K562 (cell line): Measurements from ENCODE around the gene ATP6V0D1. TPM values are rescaled to one million over a fixed set of nuclear protein-coding genes. Genes with fewer than 3 reads are reported as not detected.

Experiments used
- ATAC-seq: fragments of 200-7000 bp; cut with Tn5 transposase; 3 replicates; pipeline ENCODE4 v1.9.1; 2020; ENCODE audit warnings: moderate library complexity
- BruUV-seq: library from RNA; stranded (reverse); fragments of 400-500 nt; replicated peaks from 2 replicates; lab custom pipeline; 2021; lab: Mats Ljungman, UMichigan
- CTCF ChIA-PET: fragments of 300-600 bp; formaldehyde crosslinking; extraction: SDS; loops from one replicate; lab custom pipeline; 2021; ENCODE audit warnings: low intra/inter-chr PET ratio; lab: Yijun Ruan, JAX
- POLR2A ChIA-PET: fragments of 300-600, 350-650 bp; sonication (Branson Sonifier 250); formaldehyde crosslinking; extraction: SDS; loops from one replicate; lab custom pipeline; 2021; ENCODE audit warnings: antibody characterized with exemption, inconsistent platforms; lab: Yijun Ruan, JAX
- DNase-seq, 4 experiments: peaks; one replicate each; pipeline versions ENCODE4 v3.0.0 to v3.0.0-alpha.2; 2011 to 2018; ENCODE audit warnings: low spot score in 3 of 4, mixed read lengths in 3 of 4; ENCODE audit errors: extremely low read depth in 1 of 4
- FAIRE-seq: peaks from 2 replicates; lab custom pipeline; 2011; peaks lifted over from hg19 to GRCh38; lab: Jason Lieb, UNC
- H2AFZ ChIP-seq: 2 replicates; pipeline ENCODE4 v1.6.0; 2011; ENCODE audit warnings: low read depth, low read length, control low read depth, inconsistent platforms
- H3K27ac ChIP-seq: fragments of 200-600 bp; 3 replicates; pipeline ENCODE4 v1.8.0; 2011; ENCODE audit warnings: low read depth, mild to moderate bottlenecking, control low read depth, inconsistent platforms, low read length, moderate library complexity, mixed read lengths; ENCODE audit errors: extremely low read depth
- H3K27me3 ChIP-seq, 2 experiments: fragments of 300-600 bp in 1 of 2; 2 replicates in 1 of 2; 3 replicates in 1 of 2; pipeline versions ENCODE4 v1.6.0 to v1.8.0; 2011; ENCODE audit warnings: inconsistent platforms in 2 of 2, low read length in 2 of 2, mild to moderate bottlenecking in 1 of 2, mixed read lengths in 1 of 2, moderate library complexity in 1 of 2; ENCODE audit not compliant: control insufficient read depth in 2 of 2, insufficient read depth in 2 of 2
- H3K36me3 ChIP-seq: fragments of 300-600 bp; 3 replicates; pipeline ENCODE4 v1.8.0; 2011; ENCODE audit warnings: mild to moderate bottlenecking, low read length, inconsistent platforms; ENCODE audit not compliant: control insufficient read depth, insufficient read depth
- H3K4me1 ChIP-seq, 2 experiments: fragments of 200-600 bp in 1 of 2; replicated peaks in 1 of 2; 2 replicates in 1 of 2; 3 replicates in 1 of 2; pipeline versions ENCODE4 v1.5.1 to v1.8.0; 2011; ENCODE audit warnings: inconsistent platforms in 2 of 2, low read length in 2 of 2, mild to moderate bottlenecking in 1 of 2, mixed read lengths in 1 of 2, moderate library complexity in 1 of 2; ENCODE audit not compliant: control insufficient read depth in 2 of 2, insufficient read depth in 2 of 2
- H3K4me2 ChIP-seq: 2 replicates; pipeline ENCODE4 v1.6.1; 2011; ENCODE audit warnings: low read length, control low read depth, inconsistent platforms, mixed read lengths; ENCODE audit not compliant: insufficient read depth
- H3K4me3 ChIP-seq: fragments of 200-600 bp; sonication (generic), shearing (Covaris generic); 2 replicates; pipeline ENCODE4 v1.5.1; 2016; ENCODE audit warnings: control low read depth, inconsistent platforms
- H3K79me2 ChIP-seq: fragments of 200-600 bp; 3 replicates; pipeline ENCODE4 v1.8.0; 2011; ENCODE audit warnings: low read length, inconsistent platforms; ENCODE audit not compliant: control insufficient read depth, insufficient read depth
- H3K9ac ChIP-seq, 2 experiments: 2 replicates each; pipeline versions ENCODE4 v1.6.0 to v1.6.1; 2011; ENCODE audit warnings: low read depth in 2 of 2, low read length in 2 of 2, control low read depth in 1 of 2, inconsistent platforms in 1 of 2, mild to moderate bottlenecking in 1 of 2, mixed read lengths in 1 of 2; ENCODE audit not compliant: insufficient read depth in 1 of 2
- H3K9me1 ChIP-seq: one replicate; pipeline ENCODE4 v1.6.0; 2011; ENCODE audit warnings: inconsistent platforms, mild to moderate bottlenecking, low read length, moderate library complexity; ENCODE audit not compliant: control insufficient read depth, insufficient read depth
- H3K9me3 ChIP-seq: replicated peaks from 2 replicates; pipeline ENCODE4 v1.5.1; 2011; ENCODE audit warnings: low read depth, low read length, inconsistent platforms; ENCODE audit not compliant: control insufficient read depth, insufficient read depth
- H4K20me1 ChIP-seq: replicated peaks from 2 replicates; pipeline ENCODE4 v1.6.1; 2011; ENCODE audit warnings: low read length, inconsistent platforms, mixed read lengths; ENCODE audit not compliant: control insufficient read depth, insufficient read depth
- CHAMP1 ChIP-seq: fragments of 450-650 bp; IDR thresholded peaks from 2 replicates; pipeline ENCODE4 v1.6.1; 2016; ENCODE audit warnings: mild to moderate bottlenecking
- FOXA3 ChIP-seq, 2 experiments: fragments of 450-650 bp in 1 of 2; sonication (generic) in 1 of 2; formaldehyde crosslinking; IDR thresholded peaks in 1 of 2; conservative IDR thresholded peaks in 1 of 2; 2 replicates each; pipeline versions ENCODE4 v1.4.0 to v1.8.0; 2020 to 2022; ENCODE audit warnings: mild to moderate bottlenecking in 2 of 2, missing genetic modification reagents in 1 of 2
- STAT5A ChIP-seq: IDR thresholded peaks from 2 replicates; pipeline ENCODE4 v1.6.1; 2012; ENCODE audit warnings: low read length, inconsistent platforms, borderline replicate concordance
- TAF7 ChIP-seq: fragments of 450-650 bp; IDR thresholded peaks from 2 replicates; pipeline ENCODE4 v1.6.1; 2016; ENCODE audit warnings: missing genetic modification characterization, missing compliant biosample characterization
- ZNF436 ChIP-seq: fragments of 250-450, 450-650 bp; sonication (Bioruptor Pico); formaldehyde crosslinking; IDR thresholded peaks from 2 replicates; pipeline ENCODE4 v1.7.0; 2020; ENCODE audit warnings: mild to moderate bottlenecking
- WGBS: fragments of 100-300 bp; shearing (Covaris generic); methylation state at CpG from one replicate; pipeline ENCODE4 v1.1.6; 2016; ENCODE audit warnings: low coverage, mixed read lengths; ENCODE audit not compliant: insufficient coverage; ENCODE audit errors: missing lambda C conversion rate; 5-methylcytosine and 5-hydroxymethylcytosine counted together
- in situ Hi-C: fragments of 300-500 bp; cut with MboI; formaldehyde crosslinking; loops from 4 replicates; pipeline ENCODE4 v1.15.0; 2018; ENCODE audit warnings: inconsistent platforms, mixed read lengths
- intact Hi-C: fragments of 100-400 bp; cut with micrococcal nuclease; formaldehyde crosslinking; loops from 2 replicates; pipeline ENCODE4 v1.14.2; 2022
- polyA plus RNA-seq, 8 experiments: library from polyadenylated mRNA; depleted of rRNA in 4 of 8; stranded (reverse) in 5 of 8; unstranded in 3 of 8; fragments of >200 nt; fragmentation: Nextera tagmentation in 2 of 8; fragmentation: Illumina TruSeq in 1 of 8; extraction: Ambion mirVana in 2 of 8; extraction: Trizol in 1 of 8; gene quantifications; 2 replicates each; pipeline versions ENCODE4 v1.2.1 to v1.2.3, GENCODE V29; 2011 to 2014; ENCODE audit warnings: inconsistent platforms in 1 of 8, missing spikeins in 1 of 8
- total RNA-seq, 7 experiments: library from RNA; depleted of rRNA in 6 of 7; stranded (reverse); fragments of >200 nt in 6 of 7; fragmentation: Illumina TruSeq in 2 of 7; extraction: Trizol in 2 of 7; gene quantifications; 2 replicates each; pipeline versions ENCODE4 v1.2.1 to v1.2.3, GENCODE V29; 2011 to 2021; ENCODE audit warnings: low replicate concordance in 1 of 7

The ATP6V0D1 gene
- total and polyA plus RNA-seq, 9 of the 15 experiments (the other 6 are each of a cell fraction or from before 2014, with no cell fraction given) = 23.2 to 69.7 (median 45.6) TPM

GRCh38 chr16:67454852-67455251 lies 26.1 kb downstream of the ATP6V0D1 start:
- Histone ChIP-seq H4K20me1 (peaks cover 15% of the 10 kb centered on the region), H3K9me1 (peaks cover 10% of the 10 kb centered on the region), H3K9ac (peak overlapping the region in 1 of 2 experiments; percentile 26; a peak in 1 of 4 replicates), H3K27ac (no peak overlapping the region), H3K79me2 (peaks cover 9% of the 10 kb centered on the region), H2AFZ (no peak overlapping the region), H3K4me1 (peaks cover 7 to 25% of the 10 kb centered on the region in 2 experiments; a peak in 4 of 5 replicates), H3K4me2 (no peak overlapping the region), H3K9me3 (no peaks in the 10 kb centered on the region), H3K4me3 (no peak overlapping the region), H3K27me3 (no peaks in the 10 kb centered on the region), H3K36me3 (peaks cover 39% of the 10 kb centered on the region; the same call in 1 of the 3 replicates)
- DNase-seq (no peak), FAIRE-seq (no peak), ATAC-seq (no peak)
- in situ Hi-C loops = no loop called here
- CTCF ChIA-PET = no interaction called here
- WGBS = 70% methylated on average over 5 of the region's 6 CpGs
- POLR2A ChIA-PET = interaction anchor here (0.6 to 0.7 kb wide), 2 partner anchors 9 to 314 kb away, joined by 3 to 4 read pairs; no protein-coding TSS in a partner anchor
- no TSS peak for BruUV-seq
- intact Hi-C loops = no loop called here
- no peak for TF ChIP-seq TAF7
- TF ChIP-seq STAT5A = no peak

GRCh38 chr16:67454104-67454503 lies 26.9 kb downstream of the ATP6V0D1 start:
- intact Hi-C loops (no loop called here), in situ Hi-C loops (no loop called here)
- ChIA-PET CTCF (no interaction called here), POLR2A (interaction anchor here (1.6 kb wide), 1 partner anchor 9 kb away, joined by 5 read pairs; no protein-coding TSS in a partner anchor)
- Histone ChIP-seq H3K27ac (no peak overlapping the region), H3K9me1 (peaks cover 10% of the 10 kb centered on the region), H3K9ac (peak overlapping the region in 1 of 2 experiments; percentile 68; a peak in 1 of 4 replicates), H3K4me1 (peaks cover 0 to 18% of the 10 kb centered on the region in 2 experiments; a peak in 4 of 5 replicates), H3K79me2 (peaks cover 2% of the 10 kb centered on the region; the same call in 1 of the 3 replicates), H2AFZ (no peak overlapping the region), H3K36me3 (peaks cover 45% of the 10 kb centered on the region; the same call in 1 of the 3 replicates), H3K4me3 (no peak overlapping the region), H3K9me3 (no peaks in the 10 kb centered on the region), H3K27me3 (no peaks in the 10 kb centered on the region), H3K4me2 (no peak overlapping the region), H4K20me1 (peaks cover 16% of the 10 kb centered on the region)
- WGBS = 74% methylated on average over 5 of the region's 5 CpGs
- no peak for DNase-seq
- no peak for TF ChIP-seq ZNF436 (CRISPR knock-in tag)
- no peak for TF ChIP-seq FOXA3 (CRISPR knock-in tag; conservative IDR thresholded peaks at IDR 0.05 in 1 of 2, IDR thresholded peaks at IDR 0.05 in 1 of 2)
- no peak for TF ChIP-seq CHAMP1
- BruUV-seq = no TSS peak
- ATAC-seq = no peak
- no peak for FAIRE-seq
